Measurements from ENCODE around the gene PDX1. TPM values are rescaled to one million over a fixed set of nuclear protein-coding genes. Genes with fewer than 3 reads are reported as not detected.

PDX1 gene
- total RNA-seq, 2 experiments from 2014 or later = not detected

DNA sequence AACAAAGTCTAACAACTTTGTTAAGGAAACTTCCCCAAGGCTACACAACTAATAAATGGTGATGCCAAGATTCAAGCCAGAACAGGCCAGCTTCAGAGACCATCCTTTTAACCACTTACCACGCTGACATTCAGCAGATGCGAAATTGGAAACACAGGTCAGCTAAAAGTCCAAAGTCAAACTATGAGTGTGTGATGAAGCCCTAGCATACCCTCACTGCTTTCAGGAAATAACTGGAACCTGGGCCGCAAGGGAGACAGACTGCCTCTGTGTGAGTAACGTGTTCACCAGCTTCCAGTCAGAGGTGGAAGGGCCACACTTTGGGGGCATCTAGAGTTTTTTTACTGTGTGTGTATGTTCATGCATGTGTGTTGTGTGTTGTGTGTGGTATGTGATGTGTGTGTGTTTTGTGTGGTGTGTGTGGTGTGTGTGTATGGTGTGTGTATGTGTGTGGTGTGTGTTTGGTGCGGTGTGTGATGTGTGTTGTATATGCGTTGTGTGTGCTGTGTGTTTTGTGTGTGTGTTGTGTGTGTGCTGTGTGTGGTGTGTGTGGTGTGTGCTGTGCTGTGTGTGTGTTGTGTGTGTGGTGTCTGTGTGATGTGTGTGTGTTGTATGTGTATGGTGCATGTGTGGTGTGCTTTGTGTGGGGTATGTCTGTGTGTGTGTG is 12.5 kb upstream of the PDX1 start:
- intact Hi-C loops (cut with micrococcal nuclease; ENCODE audit: unreplicated experiment) = no loop called here
- DNase-seq (ENCODE audit: low spot score) = no peak
- Histone ChIP-seq H3K36me3 (ENCODE audit: insufficient read depth, low read length) (no peaks in the 10 kb centered on the region), H3K4me2 (ENCODE audit: low read length) (no peak overlapping the region), H3K4me3 (ENCODE audit: low read depth, low read length, poor library complexity, severe bottlenecking) (no peak overlapping the region), H4K20me1 (ENCODE audit: insufficient read depth, low read length) (no peaks in the 10 kb centered on the region), H3K4me1 (ENCODE audit: insufficient read depth, low read length, poor library complexity, severe bottlenecking) (no peaks in the 10 kb centered on the region), H3K9me2 (ENCODE audit: insufficient read depth, low read length) (no peaks in the 10 kb centered on the region), H3K79me2 (ENCODE audit: insufficient read depth, low read depth, low read length) (no peaks in the 10 kb centered on the region), H2AFZ (ENCODE audit: low read length) (no peak overlapping the region), H3K27ac (ENCODE audit: low read depth, low read length, poor library complexity, severe bottlenecking) (no peak overlapping the region), H3K9me3 (ENCODE audit: low read length) (no peaks in the 10 kb centered on the region)
- ChIA-PET POLR2A (no interaction called here), CTCF (ENCODE audit: unreplicated experiment) (no interaction called here)
- no TSS peak for BruUV-seq (replicated peaks)
- TF ChIP-seq EZH2phosphoT487 (IDR thresholded peaks at IDR 0.05; ENCODE audit: borderline replicate concordance, low read depth, low read length) = no peak
- TF ChIP-seq, protein P1, sequence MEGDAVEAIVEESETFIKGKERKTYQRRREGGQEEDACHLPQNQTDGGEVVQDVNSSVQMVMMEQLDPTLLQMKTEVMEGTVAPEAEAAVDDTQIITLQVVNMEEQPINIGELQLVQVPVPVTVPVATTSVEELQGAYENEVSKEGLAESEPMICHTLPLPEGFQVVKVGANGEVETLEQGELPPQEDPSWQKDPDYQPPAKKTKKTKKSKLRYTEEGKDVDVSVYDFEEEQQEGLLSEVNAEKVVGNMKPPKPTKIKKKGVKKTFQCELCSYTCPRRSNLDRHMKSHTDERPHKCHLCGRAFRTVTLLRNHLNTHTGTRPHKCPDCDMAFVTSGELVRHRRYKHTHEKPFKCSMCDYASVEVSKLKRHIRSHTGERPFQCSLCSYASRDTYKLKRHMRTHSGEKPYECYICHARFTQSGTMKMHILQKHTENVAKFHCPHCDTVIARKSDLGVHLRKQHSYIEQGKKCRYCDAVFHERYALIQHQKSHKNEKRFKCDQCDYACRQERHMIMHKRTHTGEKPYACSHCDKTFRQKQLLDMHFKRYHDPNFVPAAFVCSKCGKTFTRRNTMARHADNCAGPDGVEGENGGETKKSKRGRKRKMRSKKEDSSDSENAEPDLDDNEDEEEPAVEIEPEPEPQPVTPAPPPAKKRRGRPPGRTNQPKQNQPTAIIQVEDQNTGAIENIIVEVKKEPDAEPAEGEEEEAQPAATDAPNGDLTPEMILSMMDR (conservative IDR thresholded peaks at IDR 0.05; ENCODE audit: low read length) = no peak

DNA sequence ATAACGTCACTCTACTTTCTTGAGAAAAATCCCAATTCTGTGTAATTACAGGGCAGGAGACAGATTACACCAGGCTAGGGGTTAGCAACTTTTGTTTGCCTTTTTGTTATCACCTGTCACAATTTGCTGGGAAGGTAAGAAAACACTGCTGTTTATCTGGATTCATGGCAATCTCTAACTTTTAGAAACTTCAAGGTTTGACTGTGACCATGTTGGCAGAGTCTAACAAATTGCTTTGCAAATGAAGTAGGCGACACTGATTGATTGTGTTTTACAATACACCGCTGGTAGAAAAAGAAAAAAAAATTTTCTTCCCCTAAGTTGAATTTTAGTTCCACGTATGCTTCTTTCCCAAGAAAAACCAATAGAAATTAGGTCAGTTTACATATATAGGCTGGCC is 10.4 kb upstream of the PDX1 start:
- Histone ChIP-seq H3K27ac (ENCODE audit: low read depth, low read length, poor library complexity, severe bottlenecking) (no peak overlapping the region), H3K79me2 (ENCODE audit: insufficient read depth, low read depth, low read length) (no peaks in the 10 kb centered on the region), H3K4me3 (ENCODE audit: low read depth, low read length, poor library complexity, severe bottlenecking) (no peak overlapping the region), H3K4me1 (ENCODE audit: insufficient read depth, low read length, poor library complexity, severe bottlenecking) (no peaks in the 10 kb centered on the region), H3K36me3 (ENCODE audit: insufficient read depth, low read length) (no peaks in the 10 kb centered on the region), H4K20me1 (ENCODE audit: insufficient read depth, low read length) (no peaks in the 10 kb centered on the region), H3K9me2 (ENCODE audit: insufficient read depth, low read length) (no peaks in the 10 kb centered on the region), H3K4me2 (ENCODE audit: low read length) (no peak overlapping the region), H2AFZ (ENCODE audit: low read length) (no peak overlapping the region), H3K9me3 (ENCODE audit: low read length) (no peaks in the 10 kb centered on the region)
- intact Hi-C loops (cut with micrococcal nuclease; ENCODE audit: unreplicated experiment) = no loop called here
- TF ChIP-seq EZH2phosphoT487 (IDR thresholded peaks at IDR 0.05; ENCODE audit: borderline replicate concordance, low read depth, low read length) = no peak
- TF ChIP-seq, protein P1 (conservative IDR thresholded peaks at IDR 0.05; ENCODE audit: low read length) = no peak
- CTCF ChIA-PET (ENCODE audit: unreplicated experiment) = no interaction called here
- BruUV-seq (replicated peaks) = no TSS peak
- no peak for DNase-seq (ENCODE audit: low spot score)
- POLR2A ChIA-PET = no interaction called here

DNA sequence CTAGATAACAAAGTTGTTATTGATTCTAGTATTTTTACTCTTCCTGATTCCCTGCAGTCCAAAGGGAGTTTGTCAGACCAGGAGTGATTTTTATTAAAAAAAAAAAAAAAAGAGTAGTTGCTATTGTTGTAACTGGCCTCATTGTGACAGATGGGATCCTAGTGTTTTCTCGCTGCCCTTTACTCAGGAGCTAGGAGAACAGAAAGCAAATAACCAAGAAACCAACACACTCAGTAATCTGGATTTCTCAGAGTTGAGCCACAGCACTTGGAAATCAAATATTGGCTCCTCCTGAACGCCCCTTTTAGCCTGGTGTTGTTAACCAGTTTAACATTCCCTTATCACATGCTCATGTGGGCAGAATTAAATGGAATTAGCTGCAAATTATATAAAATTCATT is 8.3 kb upstream of the PDX1 start:
- intact Hi-C loops (cut with micrococcal nuclease; ENCODE audit: unreplicated experiment) = no loop called here
- H3K4me1 ChIP-seq (ENCODE audit: insufficient read depth, low read length, poor library complexity, severe bottlenecking) = no peaks in the 10 kb centered on the region
- no peak overlapping the region for H2AFZ ChIP-seq (ENCODE audit: low read length)
- no peak overlapping the region for H3K27ac ChIP-seq (ENCODE audit: low read depth, low read length, poor library complexity, severe bottlenecking)
- no peaks in the 10 kb centered on the region for H3K9me2 ChIP-seq (ENCODE audit: insufficient read depth, low read length)
- no TSS peak for BruUV-seq (replicated peaks)
- POLR2A ChIA-PET = interaction anchor here (0.5 to 0.7 kb wide), 2 partner anchors 55 to 863 kb away, joined by 3 to 5 read pairs; no protein-coding TSS in a partner anchor
- no peaks in the 10 kb centered on the region for H3K36me3 ChIP-seq (ENCODE audit: insufficient read depth, low read length)
- CTCF ChIA-PET (ENCODE audit: unreplicated experiment) = no interaction called here
- TF ChIP-seq, protein P1 (conservative IDR thresholded peaks at IDR 0.05; ENCODE audit: low read length) = no peak
- TF ChIP-seq EZH2phosphoT487 (IDR thresholded peaks at IDR 0.05; ENCODE audit: borderline replicate concordance, low read depth, low read length) = no peak
- H3K4me2 ChIP-seq (ENCODE audit: low read length) = no peak overlapping the region
- no peaks in the 10 kb centered on the region for H4K20me1 ChIP-seq (ENCODE audit: insufficient read depth, low read length)
- DNase-seq (ENCODE audit: low spot score) = no peak
- no peak overlapping the region for H3K4me3 ChIP-seq (ENCODE audit: low read depth, low read length, poor library complexity, severe bottlenecking)
- no peaks in the 10 kb centered on the region for H3K9me3 ChIP-seq (ENCODE audit: low read length)
- no peaks in the 10 kb centered on the region for H3K79me2 ChIP-seq (ENCODE audit: insufficient read depth, low read depth, low read length)
